GM19452 (cell line): ENCODE measurements around the gene SLC37A1.
A peak's percentile ranks its signal among the peaks of the same experiment; 100 is the strongest.

Experiments used
- ATAC-seq: cut with Tn5 transposase; IDR thresholded peaks from one replicate; pipeline ENCODE4 v1.9.1; 2021; ENCODE audit not compliant: unreplicated experiment

SLC37A1 gene

GRCh38 chr21:42478504-42478903 is 35.1 kb upstream of the SLC37A1 start:
- ATAC-seq, result peak; percentile 51

GRCh38 chr21:42479582-42479981 is 34.1 kb upstream of the SLC37A1 start:
- no peak for ATAC-seq

- no peak for ATAC-seq
Observed at GRCh38 chr21:42480736-42481135, 32.9 kb upstream of the SLC37A1 start.

GRCh38 chr21:42481169-42481568 is 32.5 kb upstream of the SLC37A1 start:
- ATAC-seq, result no peak

GRCh38 chr21:42484966-42485365 is 28.7 kb upstream of the SLC37A1 start:
- no peak for ATAC-seq

GRCh38 chr21:42486072-42486471 is 27.6 kb upstream of the SLC37A1 start:
- no peak for ATAC-seq

- no peak for ATAC-seq
Observed at GRCh38 chr21:42486531-42486930, 27.1 kb upstream of the SLC37A1 start.

GRCh38 chr21:42489006-42489563 is 24.6 kb upstream of the SLC37A1 start:
- ATAC-seq, result no peak

- no peak for ATAC-seq
Observed at GRCh38 chr21:42489991-42490390, 23.7 kb upstream of the SLC37A1 start.

GRCh38 chr21:42490720-42491119 is 22.9 kb upstream of the SLC37A1 start:
- ATAC-seq, result no peak

- ATAC-seq, result no peak
Observed at GRCh38 chr21:42491328-42491727, 22.3 kb upstream of the SLC37A1 start.

- ATAC-seq, result no peak
Observed at GRCh38 chr21:42492201-42492600, 21.5 kb upstream of the SLC37A1 start.

- no peak for ATAC-seq
Observed at GRCh38 chr21:42493109-42494060, 20.3 kb upstream of the SLC37A1 start.

GRCh38 chr21:42495027-42495426 is 18.6 kb upstream of the SLC37A1 start:
- no peak for ATAC-seq

- peak; percentile 6 for ATAC-seq
Observed at GRCh38 chr21:42495765-42496119, 17.9 kb upstream of the SLC37A1 start.

- peak; percentile 99 for ATAC-seq
Observed at GRCh38 chr21:42496120-42496838, 17.4 kb upstream of the SLC37A1 start, which contains the start of gene RSPH1. TSS of gene RSPH1 (minus strand) at chr21:42496224. CDS start at chr21:42496186, 38 bp downstream.

- ATAC-seq, result peak; percentile 2
Observed at GRCh38 chr21:42496839-42497202, 16.8 kb upstream of the SLC37A1 start.

- ATAC-seq, result no peak
Observed at GRCh38 chr21:42498012-42498411, 15.6 kb upstream of the SLC37A1 start.

GRCh38 chr21:42499444-42500112 is 14.1 kb upstream of the SLC37A1 start:
- no peak for ATAC-seq

GRCh38 chr21:42500225-42500624 is 13.4 kb upstream of the SLC37A1 start:
- ATAC-seq, result no peak

GRCh38 chr21:42500736-42501135 is 12.9 kb upstream of the SLC37A1 start:
- ATAC-seq, result no peak
